Peyer's patch (tissue), 4 donors: ENCODE data around the gene SBNO1.

ENCODE experiments used
- CTCF ChIP-seq, 6 experiments: fragments of 450-650 bp in 4 of 6; fragments of 200-600 bp in 2 of 6; sonication (generic) in 1 of 6; IDR thresholded peaks; one replicate each; pipeline ENCODE4 v1.5.1; 2017 to 2019; ENCODE audit warnings: antibody characterized with exemption in 6 of 6, mild to moderate bottlenecking in 3 of 6, moderate library complexity in 1 of 6
- POLR2A ChIP-seq, 2 donors: fragments of 450-650 bp; IDR thresholded peaks; one replicate each; pipeline ENCODE4 v1.5.1; 2017; ENCODE audit warnings: antibody characterized with exemption in 2 of 2, mild to moderate bottlenecking in 2 of 2, moderate library complexity in 2 of 2

- TF ChIP-seq CTCF (IDR thresholded peaks at IDR 0.05) (no peak), POLR2A (IDR thresholded peaks at IDR 0.05) (no peak)
Observed at GRCh38 chr12:123260081-123260480, 104.6 kb downstream of the SBNO1 start.
